HG02973 (cell line): ENCODE data around the gene TRIM46.
A peak's percentile ranks its signal among the peaks of the same experiment; 100 is the strongest.
"Not testable (repeated sequence)": the region's sequence is repeated elsewhere in the genome, so short reads cannot be mapped to it uniquely, and the experiment has no call there.

ENCODE experiments used
- ATAC-seq: cut with Tn5 transposase; IDR thresholded peaks from one replicate; pipeline ENCODE4 v1.9.1; 2021; ENCODE audit warnings: moderate library complexity; ENCODE audit not compliant: unreplicated experiment

Gene TRIM46

GRCh38 chr1:155185783-155186066 is 12.1 kb downstream of the TRIM46 start:
- ATAC-seq, result peak; percentile 20

- no peak for ATAC-seq
These were observed 12.6 kb downstream of the TRIM46 start for GRCh38 chr1:155186067-155186793.

- ATAC-seq, result no peak
These were observed 13.3 kb downstream of the TRIM46 start for GRCh38 chr1:155186794-155187455.

GRCh38 chr1:155187456-155187891 is 13.8 kb downstream of the TRIM46 start:
- no peak for ATAC-seq

GRCh38 chr1:155188268-155188667 is 14.6 kb downstream of the TRIM46 start:
- ATAC-seq, result no peak

- not testable (repeated sequence) for ATAC-seq
These were observed 16.3 kb downstream of the TRIM46 start for GRCh38 chr1:155189926-155190325.

GRCh38 chr1:155191904-155192303 is 18.3 kb downstream of the TRIM46 start:
- no peak for ATAC-seq

GRCh38 chr1:155192346-155193274 is 19.0 kb downstream of the TRIM46 start:
- ATAC-seq, result no peak

- ATAC-seq, result peak; percentile 47
These were observed 19.8 kb downstream of the TRIM46 start for GRCh38 chr1:155193275-155193990.

- ATAC-seq, result not testable (repeated sequence)
These were observed 20.3 kb downstream of the TRIM46 start for GRCh38 chr1:155193991-155194240.

- ATAC-seq, result no peak
These were observed 21.8 kb downstream of the TRIM46 start for GRCh38 chr1:155195201-155196102.

GRCh38 chr1:155196103-155196892 is 22.6 kb downstream of the TRIM46 start:
- no peak for ATAC-seq

- no peak for ATAC-seq
These were observed 23.4 kb downstream of the TRIM46 start for GRCh38 chr1:155196893-155197638.

- ATAC-seq, result no peak
These were observed 24.4 kb downstream of the TRIM46 start for GRCh38 chr1:155197901-155198546.

GRCh38 chr1:155198547-155198906 is 24.9 kb downstream of the TRIM46 start:
- no peak for ATAC-seq

GRCh38 chr1:155199792-155200191 is 26.1 kb downstream of the TRIM46 start:
- no peak for ATAC-seq

GRCh38 chr1:155200920-155201319 is 27.3 kb downstream of the TRIM46 start:
- ATAC-seq, result no peak

- no peak for ATAC-seq
These were observed 28.5 kb downstream of the TRIM46 start for GRCh38 chr1:155202198-155202597.
